HL-60 (cell line): ENCODE results near the gene STEAP1B.

Experiments used
- DNase-seq, 2 experiments: peaks; one replicate each; pipeline ENCODE4 v3.0.0-alpha.2; 2010 to 2020; ENCODE audit warnings: low read depth in 1 of 2, low spot score in 1 of 2
- H3K27ac ChIP-seq: fragments of 250-450 bp; sonication (Bioruptor Pico); replicated peaks from 2 replicates; pipeline ENCODE4 v1.5.1; 2020; ENCODE audit warnings: mild to moderate bottlenecking, moderate library complexity
- H3K27me3 ChIP-seq: fragments of 250-450 bp; sonication (Bioruptor Pico); 2 replicates; pipeline ENCODE4 v1.5.1; 2021; ENCODE audit warnings: mild to moderate bottlenecking, moderate library complexity; ENCODE audit not compliant: insufficient read depth, poor library complexity, severe bottlenecking
- H3K4me3 ChIP-seq: replicated peaks from 2 replicates; pipeline ENCODE4 v1.5.1; 2011; ENCODE audit warnings: mild to moderate bottlenecking, control low read depth, low read length; ENCODE audit not compliant: insufficient read depth
- CTCF ChIP-seq: IDR thresholded peaks from one replicate; pipeline ENCODE4 v1.5.1; 2011; ENCODE audit warnings: low read length, control low read depth, inconsistent platforms; ENCODE audit not compliant: insufficient read depth
- GABPA ChIP-seq: IDR thresholded peaks from 2 replicates; pipeline ENCODE4 v1.6.1; 2012; ENCODE audit warnings: low read depth
- POLR2AphosphoS5 ChIP-seq: IDR thresholded peaks from 2 replicates; pipeline ENCODE4 v1.6.1; 2012; ENCODE audit warnings: low read depth
- SPI1 ChIP-seq: IDR thresholded peaks from 2 replicates; pipeline ENCODE4 v1.6.1; 2012; ENCODE audit warnings: low read depth, mild to moderate bottlenecking, borderline replicate concordance
- TF ChIP-seq, protein P1 (sequence below): IDR thresholded peaks from 2 replicates; pipeline ENCODE4 v1.6.1; 2012; ENCODE audit warnings: low read depth; ENCODE audit not compliant: insufficient replicate concordance

STEAP1B gene

GRCh38 chr7:22480523-22481075 is 19.4 kb downstream of the STEAP1B start:
- Histone ChIP-seq H3K27me3 (no peaks in the 10 kb centered on the region), H3K4me3 (no peak overlapping the region), H3K27ac (no peak overlapping the region)
- no peak for TF ChIP-seq CTCF
- no peak for TF ChIP-seq POLR2AphosphoS5
- no peak for DNase-seq

DNA sequence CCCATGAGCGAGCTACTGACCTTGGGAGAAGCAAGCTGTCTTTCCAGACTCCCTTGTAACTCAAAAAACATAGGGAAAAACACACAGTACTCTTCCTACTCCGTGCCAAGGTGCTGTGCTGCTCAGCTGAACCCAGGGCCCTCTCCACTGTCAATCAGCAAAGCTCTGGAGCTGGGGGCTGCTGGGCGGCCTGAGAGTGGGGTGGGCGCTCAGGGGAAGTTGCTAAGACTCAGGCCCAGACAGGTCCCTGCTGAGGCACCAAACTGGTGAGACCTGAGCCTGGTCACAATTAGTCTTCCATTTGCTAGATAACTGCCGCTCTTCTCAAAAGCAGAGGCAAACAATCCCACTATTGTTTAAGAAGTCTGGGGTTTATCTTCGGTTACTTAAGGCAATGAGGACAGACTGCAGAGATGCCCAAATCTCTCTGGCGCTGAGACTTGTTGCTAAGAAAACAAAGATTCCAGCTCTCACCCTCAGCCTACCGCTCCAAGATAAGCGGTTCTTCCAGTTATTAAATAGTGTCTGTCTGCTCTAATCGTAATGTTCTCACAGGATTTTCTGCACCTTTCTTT is 22.0 kb downstream of the STEAP1B start:
- Histone ChIP-seq H3K4me3 (no peak overlapping the region), H3K27me3 (no peaks in the 10 kb centered on the region), H3K27ac (no peak overlapping the region)
- no peak for DNase-seq
- TF ChIP-seq POLR2AphosphoS5 = no peak
- TF ChIP-seq SPI1 = no peak
- TF ChIP-seq, protein P1, sequence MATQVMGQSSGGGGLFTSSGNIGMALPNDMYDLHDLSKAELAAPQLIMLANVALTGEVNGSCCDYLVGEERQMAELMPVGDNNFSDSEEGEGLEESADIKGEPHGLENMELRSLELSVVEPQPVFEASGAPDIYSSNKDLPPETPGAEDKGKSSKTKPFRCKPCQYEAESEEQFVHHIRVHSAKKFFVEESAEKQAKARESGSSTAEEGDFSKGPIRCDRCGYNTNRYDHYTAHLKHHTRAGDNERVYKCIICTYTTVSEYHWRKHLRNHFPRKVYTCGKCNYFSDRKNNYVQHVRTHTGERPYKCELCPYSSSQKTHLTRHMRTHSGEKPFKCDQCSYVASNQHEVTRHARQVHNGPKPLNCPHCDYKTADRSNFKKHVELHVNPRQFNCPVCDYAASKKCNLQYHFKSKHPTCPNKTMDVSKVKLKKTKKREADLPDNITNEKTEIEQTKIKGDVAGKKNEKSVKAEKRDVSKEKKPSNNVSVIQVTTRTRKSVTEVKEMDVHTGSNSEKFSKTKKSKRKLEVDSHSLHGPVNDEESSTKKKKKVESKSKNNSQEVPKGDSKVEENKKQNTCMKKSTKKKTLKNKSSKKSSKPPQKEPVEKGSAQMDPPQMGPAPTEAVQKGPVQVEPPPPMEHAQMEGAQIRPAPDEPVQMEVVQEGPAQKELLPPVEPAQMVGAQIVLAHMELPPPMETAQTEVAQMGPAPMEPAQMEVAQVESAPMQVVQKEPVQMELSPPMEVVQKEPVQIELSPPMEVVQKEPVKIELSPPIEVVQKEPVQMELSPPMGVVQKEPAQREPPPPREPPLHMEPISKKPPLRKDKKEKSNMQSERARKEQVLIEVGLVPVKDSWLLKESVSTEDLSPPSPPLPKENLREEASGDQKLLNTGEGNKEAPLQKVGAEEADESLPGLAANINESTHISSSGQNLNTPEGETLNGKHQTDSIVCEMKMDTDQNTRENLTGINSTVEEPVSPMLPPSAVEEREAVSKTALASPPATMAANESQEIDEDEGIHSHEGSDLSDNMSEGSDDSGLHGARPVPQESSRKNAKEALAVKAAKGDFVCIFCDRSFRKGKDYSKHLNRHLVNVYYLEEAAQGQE = no peak
- TF ChIP-seq CTCF = no peak
- TF ChIP-seq GABPA = no peak

DNA sequence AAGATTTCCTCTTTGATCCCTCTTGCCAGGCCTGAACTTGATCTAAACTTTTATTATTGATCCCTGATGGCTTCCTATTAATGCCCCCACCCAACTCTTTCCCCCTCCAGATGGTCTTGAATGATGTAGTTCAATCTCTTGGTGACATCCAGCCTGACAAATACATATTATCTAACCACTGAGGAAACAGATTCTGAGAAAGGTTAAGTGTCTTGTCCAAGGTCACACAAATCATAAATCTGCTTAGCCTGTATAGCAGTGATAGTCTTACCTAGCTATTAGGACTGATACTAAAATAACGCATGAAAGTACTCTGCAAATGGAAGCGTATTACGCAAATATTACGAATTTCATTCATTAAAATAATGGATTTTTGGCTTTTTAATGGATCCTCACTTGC is 22.7 kb downstream of the STEAP1B start:
- TF ChIP-seq GABPA (no peak), POLR2AphosphoS5 (no peak), SPI1 (no peak), CTCF (no peak)
- TF ChIP-seq, protein P1 = no peak
- H3K27me3 ChIP-seq = no peaks in the 10 kb centered on the region

GRCh38 chr7:22476824-22477223 is 23.2 kb downstream of the STEAP1B start:
- no peak overlapping the region for H3K27ac ChIP-seq
- peak in 1 of 2 experiments; percentile 49 for DNase-seq
- TF ChIP-seq, protein P1 = no peak
- TF ChIP-seq POLR2AphosphoS5 (no peak), SPI1 (no peak), GABPA (no peak), CTCF (no peak)
- H3K27me3 ChIP-seq = no peaks in the 10 kb centered on the region
- H3K4me3 ChIP-seq = no peak overlapping the region

More for the DNA sequence above, 22.7 kb downstream of the STEAP1B start:
- no peak for DNase-seq
- Histone ChIP-seq H3K27ac (no peak overlapping the region), H3K4me3 (no peak overlapping the region)
